AG09309 (cell line): ENCODE results near the gene C12orf75.

Source experiments
- DNase-seq: peaks from one replicate; pipeline ENCODE4 v3.0.0-alpha.2; 2010; ENCODE audit warnings: low read depth
- H3K4me3 ChIP-seq: 2 replicates; pipeline ENCODE4 v1.5.1; 2011; ENCODE audit warnings: mild to moderate bottlenecking, low read depth, low read length, moderate library complexity; ENCODE audit not compliant: control insufficient read depth
- TF ChIP-seq, protein P1 (sequence below): IDR thresholded peaks from 2 replicates; pipeline ENCODE4 v1.5.1; 2011; ENCODE audit warnings: mild to moderate bottlenecking, low read depth, low read length, inconsistent platforms; ENCODE audit not compliant: insufficient read depth, control insufficient read depth; ENCODE audit errors: missing control alignments

Gene C12orf75

GRCh38 chr12:105289114-105289904, 41.2 kb upstream of the C12orf75 start:
- no peak for DNase-seq
- TF ChIP-seq, protein P1, sequence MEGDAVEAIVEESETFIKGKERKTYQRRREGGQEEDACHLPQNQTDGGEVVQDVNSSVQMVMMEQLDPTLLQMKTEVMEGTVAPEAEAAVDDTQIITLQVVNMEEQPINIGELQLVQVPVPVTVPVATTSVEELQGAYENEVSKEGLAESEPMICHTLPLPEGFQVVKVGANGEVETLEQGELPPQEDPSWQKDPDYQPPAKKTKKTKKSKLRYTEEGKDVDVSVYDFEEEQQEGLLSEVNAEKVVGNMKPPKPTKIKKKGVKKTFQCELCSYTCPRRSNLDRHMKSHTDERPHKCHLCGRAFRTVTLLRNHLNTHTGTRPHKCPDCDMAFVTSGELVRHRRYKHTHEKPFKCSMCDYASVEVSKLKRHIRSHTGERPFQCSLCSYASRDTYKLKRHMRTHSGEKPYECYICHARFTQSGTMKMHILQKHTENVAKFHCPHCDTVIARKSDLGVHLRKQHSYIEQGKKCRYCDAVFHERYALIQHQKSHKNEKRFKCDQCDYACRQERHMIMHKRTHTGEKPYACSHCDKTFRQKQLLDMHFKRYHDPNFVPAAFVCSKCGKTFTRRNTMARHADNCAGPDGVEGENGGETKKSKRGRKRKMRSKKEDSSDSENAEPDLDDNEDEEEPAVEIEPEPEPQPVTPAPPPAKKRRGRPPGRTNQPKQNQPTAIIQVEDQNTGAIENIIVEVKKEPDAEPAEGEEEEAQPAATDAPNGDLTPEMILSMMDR: no peak
- H3K4me3 ChIP-seq: no peak overlapping the region

DNA sequence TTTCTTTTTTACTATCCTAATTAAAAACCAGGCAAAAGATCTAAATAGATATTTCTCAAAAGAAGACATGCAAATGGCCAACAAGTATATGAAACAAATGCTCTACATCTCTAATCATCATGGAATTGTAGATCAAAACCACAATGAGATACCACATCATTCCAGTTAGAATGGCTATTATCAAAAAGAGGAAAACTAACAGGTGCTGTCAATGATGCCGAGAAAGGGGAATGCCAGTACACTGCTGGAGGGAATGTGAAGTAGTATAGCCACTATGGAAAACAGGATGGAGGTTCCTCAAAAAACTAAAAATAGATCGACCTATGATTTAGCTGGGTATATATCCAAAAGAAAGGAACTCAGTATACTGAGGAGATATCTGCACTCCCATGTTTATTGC, 39.0 kb upstream of the C12orf75 start:
- no peak overlapping the region for H3K4me3 ChIP-seq
- no peak for DNase-seq
- TF ChIP-seq, protein P1: no peak

DNA sequence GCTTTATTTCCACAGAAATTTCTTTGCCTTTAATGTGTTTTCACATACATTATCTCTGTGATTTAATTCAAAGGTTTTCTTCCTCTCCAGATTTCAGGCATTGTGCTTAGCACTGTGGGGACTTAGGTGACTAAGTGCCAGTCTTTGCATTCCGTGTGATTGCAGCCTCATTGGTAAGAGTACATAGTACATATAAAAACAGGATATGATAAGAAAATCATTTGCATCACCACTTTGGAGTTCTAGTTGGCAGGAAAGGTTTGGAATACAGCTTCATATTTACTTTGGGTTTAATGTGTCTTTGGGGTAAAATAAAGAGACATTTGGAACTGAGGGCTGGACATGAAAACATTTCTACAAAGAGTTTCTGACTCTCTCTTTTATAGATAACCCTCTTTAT, 37.8 kb upstream of the C12orf75 start:
- H3K4me3 ChIP-seq: no peak overlapping the region
- no peak for DNase-seq
- TF ChIP-seq, protein P1: no peak

DNA sequence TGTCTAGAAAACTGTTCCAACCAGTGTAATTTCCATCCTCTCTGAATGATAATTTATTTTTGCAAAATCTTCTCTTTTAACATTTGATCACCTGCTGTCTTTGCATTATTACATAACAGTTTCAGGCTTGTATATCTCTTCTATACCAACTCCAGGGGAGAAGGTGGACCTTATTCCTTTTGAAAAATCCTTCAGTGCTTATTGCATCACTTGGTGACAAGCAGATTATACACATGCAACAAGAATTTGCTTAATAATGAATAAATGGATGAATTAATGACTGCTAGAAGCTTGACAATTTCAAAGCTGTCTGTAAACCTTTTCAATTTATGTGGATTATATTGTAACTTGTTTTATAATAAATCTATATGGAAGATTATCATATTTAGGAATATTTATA, 37.3 kb upstream of the C12orf75 start:
- no peak overlapping the region for H3K4me3 ChIP-seq
- TF ChIP-seq, protein P1: no peak
- no peak for DNase-seq

- no peak overlapping the region for H3K4me3 ChIP-seq
- DNase-seq: no peak
- TF ChIP-seq, protein P1: no peak
Measured at GRCh38 chr12:105294161-105294560, 36.3 kb upstream of the C12orf75 start.

DNA sequence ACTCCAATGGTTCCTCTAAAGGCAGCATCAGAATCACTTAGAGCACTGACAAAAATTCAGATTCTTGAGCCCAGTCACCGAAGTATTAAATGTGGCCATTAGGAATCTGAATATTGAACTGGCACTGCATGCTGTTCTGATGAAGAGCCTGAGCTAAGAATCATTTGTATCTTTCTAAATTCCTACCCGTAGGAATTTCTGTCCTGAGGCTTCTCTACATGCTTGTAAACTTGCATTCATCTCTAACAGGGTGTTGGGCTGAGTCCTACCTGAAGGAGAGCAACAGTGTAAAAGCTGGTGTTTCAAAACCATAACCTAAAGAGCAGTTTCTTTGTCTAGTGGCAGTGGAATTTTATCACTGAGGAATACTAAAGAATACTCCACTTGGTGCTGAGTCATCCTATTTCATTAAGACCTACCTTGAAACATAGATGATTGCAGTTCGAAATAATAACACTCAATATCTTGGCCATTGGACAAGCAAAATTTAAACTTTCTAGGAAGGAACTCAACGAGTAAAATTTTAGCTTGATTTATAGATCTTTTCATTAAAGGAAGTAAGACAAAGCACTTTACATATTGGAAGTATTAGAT, 35.5 kb upstream of the C12orf75 start:
- TF ChIP-seq, protein P1: no peak
- no peak overlapping the region for H3K4me3 ChIP-seq
- no peak for DNase-seq
